CD14-positive monocyte (primary cell): ENCODE data around the gene ZNF740. TPM values are rescaled to one million over a fixed set of nuclear protein-coding genes. Genes with fewer than 3 reads are reported as not detected.

Source experiments
- DNase-seq, 3 donors: peaks; one replicate each; pipeline ENCODE4 v3.0.0-alpha.2; 2011 to 2022
- H2AFZ ChIP-seq: 2 replicates; pipeline ENCODE4 v1.6.0; 2012; ENCODE audit warnings: mild to moderate bottlenecking, low read depth, low read length, inconsistent platforms; ENCODE audit not compliant: insufficient read depth, poor library complexity, severe bottlenecking
- H3K27ac ChIP-seq, 2 donors: 1 replicate in 1 of 2; 2 replicates in 1 of 2; pipeline ENCODE4 v1.5.1; 2012 to 2013; ENCODE audit warnings: low read length in 2 of 2, control low read depth in 1 of 2, inconsistent platforms in 1 of 2, low read depth in 1 of 2, mild to moderate bottlenecking in 1 of 2
- H3K27me3 ChIP-seq, 2 donors: one replicate each; pipeline versions ENCODE4 v1.6.0 to v1.6.1; 2011 to 2013; ENCODE audit warnings: low read length in 2 of 2; ENCODE audit not compliant: control insufficient read depth in 2 of 2, insufficient read depth in 2 of 2
- H3K36me3 ChIP-seq, 2 donors: replicated peaks in 1 of 2; 1 replicate in 1 of 2; 2 replicates in 1 of 2; pipeline versions ENCODE4 v1.5.1 to v1.6.1; 2012 to 2013; ENCODE audit warnings: low read length in 2 of 2, control low read depth in 1 of 2, inconsistent platforms in 1 of 2, mild to moderate bottlenecking in 1 of 2; ENCODE audit not compliant: insufficient read depth in 2 of 2, control insufficient read depth in 1 of 2
- H3K4me1 ChIP-seq, 2 donors: 1 replicate in 1 of 2; 2 replicates in 1 of 2; pipeline versions ENCODE4 v1.5.1 to v1.6.1; 2012 to 2013; ENCODE audit warnings: low read length in 2 of 2, control low read depth in 1 of 2, inconsistent platforms in 1 of 2, mild to moderate bottlenecking in 1 of 2, moderate library complexity in 1 of 2; ENCODE audit not compliant: insufficient read depth in 2 of 2, control insufficient read depth in 1 of 2
- H3K4me2 ChIP-seq: replicated peaks from 2 replicates; pipeline ENCODE3; 2012; ENCODE audit warnings: low read length, moderate library complexity, mild to moderate bottlenecking; ENCODE audit not compliant: poor library complexity, severe bottlenecking; ENCODE audit errors: extremely low read depth
- H3K4me3 ChIP-seq, 3 experiments: fragments of 200-600 bp in 1 of 3; sonication (generic) in 1 of 3; replicated peaks in 1 of 3; 1 replicate in 2 of 3; 2 replicates in 1 of 3; pipeline ENCODE4 v1.5.1; 2011 to 2013; ENCODE audit warnings: low read length in 3 of 3, mild to moderate bottlenecking in 3 of 3, control low read depth in 2 of 3, low read depth in 2 of 3, inconsistent platforms in 1 of 3, moderate library complexity in 1 of 3
- H3K79me2 ChIP-seq: 2 replicates; pipeline ENCODE4 v1.6.0; 2012; ENCODE audit warnings: mild to moderate bottlenecking, control low read depth, inconsistent platforms, low read length, moderate library complexity; ENCODE audit not compliant: insufficient read depth
- H3K9ac ChIP-seq: 2 replicates; pipeline ENCODE4 v1.6.0; 2017; ENCODE audit warnings: low read length, mild to moderate bottlenecking; ENCODE audit not compliant: insufficient read depth, poor library complexity, severe bottlenecking
- H3K9me3 ChIP-seq, 2 donors: replicated peaks in 1 of 2; 1 replicate in 1 of 2; 2 replicates in 1 of 2; pipeline versions ENCODE4 v1.5.1 to v1.6.1; 2012 to 2013; ENCODE audit warnings: low read length in 2 of 2, control low read depth in 1 of 2; ENCODE audit not compliant: control insufficient read depth in 1 of 2, insufficient read depth in 1 of 2
- H4K20me1 ChIP-seq: 2 replicates; pipeline ENCODE4 v1.6.0; 2012; ENCODE audit warnings: mild to moderate bottlenecking, low read length, control low read depth, moderate library complexity; ENCODE audit not compliant: insufficient read depth
- H3K27ac Mint-ChIP-seq, 7 donors: one replicate each; pipeline ENCODE4 v1.8.0; 2020; ENCODE audit warnings: mild to moderate bottlenecking in 7 of 7, mixed read lengths in 7 of 7, moderate library complexity in 6 of 7, inconsistent platforms in 2 of 7
- H3K27me3 Mint-ChIP-seq, 3 donors: one replicate each; pipeline ENCODE4 v1.8.0; 2021 to 2022; ENCODE audit warnings: low read depth in 3 of 3, mild to moderate bottlenecking in 3 of 3, mixed read lengths in 3 of 3, moderate library complexity in 3 of 3, inconsistent platforms in 1 of 3
- H3K36me3 Mint-ChIP-seq, 2 donors: one replicate each; pipeline ENCODE4 v1.8.0; 2020; ENCODE audit warnings: mixed read lengths in 2 of 2, inconsistent platforms in 1 of 2, mild to moderate bottlenecking in 1 of 2
- H3K4me1 Mint-ChIP-seq: one replicate; pipeline ENCODE4 v1.8.0; 2020; ENCODE audit warnings: mild to moderate bottlenecking, mixed read lengths
- H3K4me3 Mint-ChIP-seq, 2 donors: one replicate each; pipeline ENCODE4 v1.8.0; 2020; ENCODE audit warnings: mild to moderate bottlenecking in 2 of 2, mixed read lengths in 2 of 2, moderate library complexity in 1 of 2
- H3K9me3 Mint-ChIP-seq, 7 donors: one replicate each; pipeline ENCODE4 v1.8.0; 2020 to 2022; ENCODE audit warnings: mixed read lengths in 7 of 7, mild to moderate bottlenecking in 6 of 7, moderate library complexity in 6 of 7, inconsistent platforms in 2 of 7
- CTCF ChIP-seq: fragments of 200-600 bp; IDR thresholded peaks from one replicate; pipeline ENCODE4 v1.8.0; 2022; ENCODE audit warnings: antibody characterized with exemption, mild to moderate bottlenecking
- WGBS: methylation state at CpG from one replicate; pipeline ENCODE4 v1.1.5; 2013; ENCODE audit warnings: missing lambda C conversion rate; ENCODE audit not compliant: insufficient coverage; 5-methylcytosine and 5-hydroxymethylcytosine counted together
- intact Hi-C, 2 donors: fragments of 100-400 bp; cut with micrococcal nuclease; formaldehyde crosslinking; loops; one replicate each; pipeline versions ENCODE4 v1.15.0 to v1.15.1; 2023
- polyA plus RNA-seq, 3 donors: library from polyadenylated mRNA; depleted of rRNA in 1 of 3; unstranded in 2 of 3; stranded (reverse) in 1 of 3; fragments of 300-500 nt in 2 of 3; fragments of >200 nt in 1 of 3; fragmentation: Illumina TruSeq in 2 of 3; gene quantifications; 1 replicate in 2 of 3; 2 replicates in 1 of 3; pipeline ENCODE4 v1.2.3, GENCODE V29; 2012 to 2021

The ZNF740 gene
- polyA plus RNA-seq, 3 donors: 0.74 to 15.4 (median 1.3) TPM

GRCh38 chr12:53226815-53227214, 46.3 kb downstream of the ZNF740 start:
- Histone ChIP-seq H3K4me2 (no peak overlapping the region), H3K27me3 (peaks cover 0 to 8% of the 10 kb centered on the region in 2 donors), H3K27ac (no peak overlapping the region), H3K36me3 (no peaks in the 10 kb centered on the region), H2AFZ (no peak overlapping the region), H4K20me1 (no peaks in the 10 kb centered on the region), H3K4me1 (peaks cover 29 to 38% of the 10 kb centered on the region in 2 donors), H3K9ac (no peak overlapping the region), H3K79me2 (no peaks in the 10 kb centered on the region), H3K4me3 (no peak overlapping the region), H3K9me3 (no peaks in the 10 kb centered on the region)
- no peak for DNase-seq
- Mint-ChIP-seq H3K36me3 (peaks cover 0 to 7% of the 10 kb centered on the region in 2 donors), H3K27ac (no peak overlapping the region), H3K4me1 (peaks cover 39% of the 10 kb centered on the region), H3K9me3 (peaks cover 0 to 2% (median 0%) of the 10 kb centered on the region in 7 donors), H3K27me3 (peaks cover 29 to 42% (median 31%) of the 10 kb centered on the region in 3 donors), H3K4me3 (no peak overlapping the region)
- 90% methylated on average over 2 of the region's 4 CpGs for WGBS
- no peak for TF ChIP-seq CTCF
- intact Hi-C loops: no loop called here

GRCh38 chr12:53227341-53227740, 46.8 kb downstream of the ZNF740 start:
- Histone ChIP-seq H4K20me1 (no peaks in the 10 kb centered on the region), H3K4me2 (no peak overlapping the region), H3K27ac (no peak overlapping the region), H3K4me3 (no peak overlapping the region), H3K9me3 (no peaks in the 10 kb centered on the region), H3K79me2 (no peaks in the 10 kb centered on the region), H2AFZ (no peak overlapping the region), H3K27me3 (peaks cover 0 to 9% of the 10 kb centered on the region in 2 donors), H3K9ac (no peak overlapping the region), H3K4me1 (peaks cover 27 to 35% of the 10 kb centered on the region in 2 donors), H3K36me3 (no peaks in the 10 kb centered on the region)
- H3K27ac Mint-ChIP-seq: no peak overlapping the region
- WGBS: 97% methylated on average over 11 of the region's 11 CpGs
- peaks cover 0 to 2% (median 0%) of the 10 kb centered on the region in 7 donors for H3K9me3 Mint-ChIP-seq
- TF ChIP-seq CTCF: no peak
- H3K4me1 Mint-ChIP-seq: peaks cover 35% of the 10 kb centered on the region
- intact Hi-C loops: no loop called here
- H3K4me3 Mint-ChIP-seq: no peak overlapping the region
- DNase-seq: no peak
- peaks cover 30 to 45% (median 32%) of the 10 kb centered on the region in 3 donors for H3K27me3 Mint-ChIP-seq
- peaks cover 0 to 7% of the 10 kb centered on the region in 2 donors for H3K36me3 Mint-ChIP-seq
